Measurements from ENCODE around the gene TEN1. TPM values are rescaled to one million over a fixed set of nuclear protein-coding genes. Genes with fewer than 3 reads are reported as not detected.

The TEN1 gene
- total and polyA plus RNA-seq, 2 of the 13 experiments (the other 11 are each of a cell fraction or from before 2014, with no cell fraction given) = 18.0 to 21.3 TPM

- TF ChIP-seq, protein P1, sequence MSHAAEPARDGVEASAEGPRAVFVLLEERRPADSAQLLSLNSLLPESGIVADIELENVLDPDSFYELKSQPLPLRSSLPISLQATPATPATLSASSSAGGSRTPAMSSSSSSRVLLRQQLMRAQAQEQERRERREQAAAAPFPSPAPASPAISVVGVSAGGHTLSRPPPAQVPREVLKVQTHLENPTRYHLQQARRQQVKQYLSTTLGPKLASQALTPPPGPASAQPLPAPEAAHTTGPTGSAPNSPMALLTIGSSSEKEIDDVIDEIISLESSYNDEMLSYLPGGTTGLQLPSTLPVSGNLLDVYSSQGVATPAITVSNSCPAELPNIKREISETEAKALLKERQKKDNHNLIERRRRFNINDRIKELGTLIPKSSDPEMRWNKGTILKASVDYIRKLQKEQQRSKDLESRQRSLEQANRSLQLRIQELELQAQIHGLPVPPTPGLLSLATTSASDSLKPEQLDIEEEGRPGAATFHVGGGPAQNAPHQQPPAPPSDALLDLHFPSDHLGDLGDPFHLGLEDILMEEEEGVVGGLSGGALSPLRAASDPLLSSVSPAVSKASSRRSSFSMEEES (CRISPR knock-in tag; IDR thresholded peaks at IDR 0.05) = peak; percentile 57; the same call in 1 of the 2 replicates
- no peak for TF ChIP-seq MBNL3 (CRISPR knock-in tag; conservative IDR thresholded peaks at IDR 0.05)
- no peak for TF ChIP-seq ZNF768 (CRISPR knock-in tag; IDR thresholded peaks at IDR 0.05)
- no peak for TF ChIP-seq KDM2A (CRISPR knock-in tag; IDR thresholded peaks at IDR 0.05; ENCODE audit: borderline replicate concordance, low read depth)
- TF ChIP-seq NFKBIZ (CRISPR knock-in tag; IDR thresholded peaks at IDR 0.05) = no peak
- TF ChIP-seq ZNF614 (CRISPR knock-in tag; IDR thresholded peaks at IDR 0.05; ENCODE audit: borderline replicate concordance) = 0 out of 2 replicates have a peak, but pooled peaks have one; percentile 24
- peak; percentile 82 for TF ChIP-seq RXRB (CRISPR knock-in tag; IDR thresholded peaks at IDR 0.05; ENCODE audit: borderline replicate concordance)
- TF ChIP-seq MAX (IDR thresholded peaks at IDR 0.05) = 0 out of 2 replicates have a peak, but pooled peaks have one; percentile 26
- TF ChIP-seq, protein P2, sequence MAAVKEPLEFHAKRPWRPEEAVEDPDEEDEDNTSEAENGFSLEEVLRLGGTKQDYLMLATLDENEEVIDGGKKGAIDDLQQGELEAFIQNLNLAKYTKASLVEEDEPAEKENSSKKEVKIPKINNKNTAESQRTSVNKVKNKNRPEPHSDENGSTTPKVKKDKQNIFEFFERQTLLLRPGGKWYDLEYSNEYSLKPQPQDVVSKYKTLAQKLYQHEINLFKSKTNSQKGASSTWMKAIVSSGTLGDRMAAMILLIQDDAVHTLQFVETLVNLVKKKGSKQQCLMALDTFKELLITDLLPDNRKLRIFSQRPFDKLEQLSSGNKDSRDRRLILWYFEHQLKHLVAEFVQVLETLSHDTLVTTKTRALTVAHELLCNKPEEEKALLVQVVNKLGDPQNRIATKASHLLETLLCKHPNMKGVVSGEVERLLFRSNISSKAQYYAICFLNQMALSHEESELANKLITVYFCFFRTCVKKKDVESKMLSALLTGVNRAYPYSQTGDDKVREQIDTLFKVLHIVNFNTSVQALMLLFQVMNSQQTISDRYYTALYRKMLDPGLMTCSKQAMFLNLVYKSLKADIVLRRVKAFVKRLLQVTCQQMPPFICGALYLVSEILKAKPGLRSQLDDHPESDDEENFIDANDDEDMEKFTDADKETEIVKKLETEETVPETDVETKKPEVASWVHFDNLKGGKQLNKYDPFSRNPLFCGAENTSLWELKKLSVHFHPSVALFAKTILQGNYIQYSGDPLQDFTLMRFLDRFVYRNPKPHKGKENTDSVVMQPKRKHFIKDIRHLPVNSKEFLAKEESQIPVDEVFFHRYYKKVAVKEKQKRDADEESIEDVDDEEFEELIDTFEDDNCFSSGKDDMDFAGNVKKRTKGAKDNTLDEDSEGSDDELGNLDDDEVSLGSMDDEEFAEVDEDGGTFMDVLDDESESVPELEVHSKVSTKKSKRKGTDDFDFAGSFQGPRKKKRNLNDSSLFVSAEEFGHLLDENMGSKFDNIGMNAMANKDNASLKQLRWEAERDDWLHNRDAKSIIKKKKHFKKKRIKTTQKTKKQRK (IDR thresholded peaks at IDR 0.05; ENCODE audit: low read length) = no peak
- TF ChIP-seq ZNF746 (CRISPR knock-in tag; IDR thresholded peaks at IDR 0.05) = no peak
- peak; percentile 35; the same call in 1 of the 2 replicates for TF ChIP-seq POGZ (CRISPR knock-in tag; IDR thresholded peaks at IDR 0.05)
- TF ChIP-seq, protein P3, sequence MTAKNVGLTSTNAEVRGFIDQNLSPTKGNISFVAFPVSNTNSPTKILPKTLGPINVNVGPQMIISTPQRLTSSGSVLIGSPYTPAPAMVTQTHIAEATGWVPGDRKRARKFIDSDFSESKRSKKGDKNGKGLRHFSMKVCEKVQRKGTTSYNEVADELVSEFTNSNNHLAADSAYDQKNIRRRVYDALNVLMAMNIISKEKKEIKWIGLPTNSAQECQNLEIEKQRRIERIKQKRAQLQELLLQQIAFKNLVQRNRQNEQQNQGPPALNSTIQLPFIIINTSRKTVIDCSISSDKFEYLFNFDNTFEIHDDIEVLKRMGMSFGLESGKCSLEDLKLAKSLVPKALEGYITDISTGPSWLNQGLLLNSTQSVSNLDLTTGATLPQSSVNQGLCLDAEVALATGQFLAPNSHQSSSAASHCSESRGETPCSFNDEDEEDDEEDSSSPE (CRISPR knock-in tag; IDR thresholded peaks at IDR 0.05) = no peak
- TF ChIP-seq, protein P4, sequence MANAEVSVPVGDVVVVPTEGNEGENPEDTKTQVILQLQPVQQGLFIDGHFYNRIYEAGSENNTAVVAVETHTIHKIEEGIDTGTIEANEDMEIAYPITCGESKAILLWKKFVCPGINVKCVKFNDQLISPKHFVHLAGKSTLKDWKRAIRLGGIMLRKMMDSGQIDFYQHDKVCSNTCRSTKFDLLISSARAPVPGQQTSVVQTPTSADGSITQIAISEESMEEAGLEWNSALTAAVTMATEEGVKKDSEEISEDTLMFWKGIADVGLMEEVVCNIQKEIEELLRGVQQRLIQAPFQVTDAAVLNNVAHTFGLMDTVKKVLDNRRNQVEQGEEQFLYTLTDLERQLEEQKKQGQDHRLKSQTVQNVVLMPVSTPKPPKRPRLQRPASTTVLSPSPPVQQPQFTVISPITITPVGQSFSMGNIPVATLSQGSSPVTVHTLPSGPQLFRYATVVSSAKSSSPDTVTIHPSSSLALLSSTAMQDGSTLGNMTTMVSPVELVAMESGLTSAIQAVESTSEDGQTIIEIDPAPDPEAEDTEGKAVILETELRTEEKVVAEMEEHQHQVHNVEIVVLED (CRISPR knock-in tag; IDR thresholded peaks at IDR 0.05; ENCODE audit: borderline replicate concordance) = peak; percentile 25; the same call in 1 of the 2 replicates
- TF ChIP-seq ZNF788 (CRISPR knock-in tag; IDR thresholded peaks at IDR 0.05; ENCODE audit: borderline replicate concordance) = no peak
- TF ChIP-seq, protein P5, sequence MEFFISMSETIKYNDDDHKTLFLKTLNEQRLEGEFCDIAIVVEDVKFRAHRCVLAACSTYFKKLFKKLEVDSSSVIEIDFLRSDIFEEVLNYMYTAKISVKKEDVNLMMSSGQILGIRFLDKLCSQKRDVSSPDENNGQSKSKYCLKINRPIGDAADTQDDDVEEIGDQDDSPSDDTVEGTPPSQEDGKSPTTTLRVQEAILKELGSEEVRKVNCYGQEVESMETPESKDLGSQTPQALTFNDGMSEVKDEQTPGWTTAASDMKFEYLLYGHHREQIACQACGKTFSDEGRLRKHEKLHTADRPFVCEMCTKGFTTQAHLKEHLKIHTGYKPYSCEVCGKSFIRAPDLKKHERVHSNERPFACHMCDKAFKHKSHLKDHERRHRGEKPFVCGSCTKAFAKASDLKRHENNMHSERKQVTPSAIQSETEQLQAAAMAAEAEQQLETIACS (CRISPR knock-in tag; IDR thresholded peaks at IDR 0.05) = no peak
Observed at GRCh38 chr17:75976175-75976848, 2.7 kb upstream of the TEN1 start (continued).

All from HepG2 (cell line).